PC-9 (cell line): Measurements from ENCODE around the gene TULP4. TPM values are rescaled to one million over a fixed set of nuclear protein-coding genes. Genes with fewer than 3 reads are reported as not detected.

ENCODE experiments used
- BruUV-seq: library from RNA; stranded (reverse); fragments of 400-500 nt; replicated peaks from 2 replicates; lab custom pipeline; 2021; lab: Mats Ljungman, UMichigan
- CTCF ChIA-PET: fragments of 300-600 bp; sonication (Branson Sonifier 250); formaldehyde crosslinking; loops from one replicate; lab custom pipeline; 2022; ENCODE audit warnings: antibody characterized with exemption; lab: Charles Lee
- POLR2A ChIA-PET: fragments of 300-600 bp; sonication (Branson Sonifier 250); formaldehyde crosslinking; loops from one replicate; lab custom pipeline; 2022; ENCODE audit warnings: antibody characterized with exemption; ENCODE audit not compliant: unreplicated experiment; lab: Charles Lee
- DNase-seq, 2 experiments: peaks; one replicate each; pipeline versions ENCODE4 v3.0.0 to v3.0.0-alpha.2; 2015 to 2022; ENCODE audit warnings: mixed read lengths in 1 of 2
- H2AFZ ChIP-seq: fragments of 200-600 bp; sonication (generic); 2 replicates; pipeline ENCODE4 v1.8.1; 2017; ENCODE audit warnings: antibody characterized with exemption
- H3F3A ChIP-seq: fragments of 200-600 bp; sonication (generic); 2 replicates; pipeline ENCODE4 v1.8.1; 2017; ENCODE audit warnings: antibody characterized with exemption, mild to moderate bottlenecking, low read depth; ENCODE audit not compliant: insufficient read depth
- H3K27ac ChIP-seq: fragments of 200-600 bp; sonication (generic); 2 replicates; pipeline ENCODE4 v1.6.1; 2016; ENCODE audit warnings: mixed run types
- H3K27me3 ChIP-seq: fragments of 200-600 bp; sonication (generic); 2 replicates; pipeline ENCODE4 v1.6.1; 2016; ENCODE audit warnings: low read depth, mixed run types; ENCODE audit not compliant: insufficient read depth
- H3K36me3 ChIP-seq: fragments of 200-600 bp; sonication (generic); 2 replicates; pipeline ENCODE4 v1.6.1; 2016; ENCODE audit warnings: low read depth, mixed run types
- H3K4me1 ChIP-seq: fragments of 200-600 bp; sonication (generic); replicated peaks from 2 replicates; pipeline ENCODE4 v1.6.1; 2016; ENCODE audit warnings: mixed run types; ENCODE audit not compliant: insufficient read depth
- H3K4me2 ChIP-seq: fragments of 200-600 bp; sonication (generic); 2 replicates; pipeline ENCODE4 v1.6.1; 2017; ENCODE audit warnings: mixed run types
- H3K4me3 ChIP-seq: fragments of 200-600 bp; sonication (generic); 2 replicates; pipeline ENCODE4 v1.6.1; 2016; ENCODE audit warnings: mixed run types
- H3K79me2 ChIP-seq: fragments of 200-600 bp; sonication (generic); 2 replicates; pipeline ENCODE4 v1.6.1; 2017; ENCODE audit warnings: low read depth, mixed run types
- H3K9me2 ChIP-seq: fragments of 200-600 bp; sonication (generic); 2 replicates; pipeline ENCODE4 v1.8.1; 2017; ENCODE audit warnings: mild to moderate bottlenecking; ENCODE audit not compliant: insufficient read depth
- H3K9me3 ChIP-seq: fragments of 200-600 bp; sonication (generic); 2 replicates; pipeline ENCODE4 v1.8.1; 2016; ENCODE audit warnings: low read depth; ENCODE audit not compliant: insufficient read depth
- H4K20me1 ChIP-seq: fragments of 200-600 bp; sonication (generic); 2 replicates; pipeline ENCODE4 v1.8.1; 2017; ENCODE audit not compliant: insufficient read depth
- CTCF ChIP-seq: fragments of 200-600 bp; sonication (generic); conservative IDR thresholded peaks from 2 replicates; pipeline ENCODE4 v1.6.1; 2017; ENCODE audit warnings: mixed run types, antibody characterized with exemption, mild to moderate bottlenecking, moderate library complexity
- EZH2 ChIP-seq: fragments of 200-600 bp; sonication (generic); IDR thresholded peaks from 2 replicates; pipeline ENCODE4 v1.8.0; 2017; ENCODE audit warnings: antibody characterized with exemption, low read depth
- intact Hi-C: fragments of 100-400 bp; cut with micrococcal nuclease; formaldehyde crosslinking; loops from one replicate; pipeline ENCODE4 v1.10.0; 2022; ENCODE audit not compliant: unreplicated experiment
- total RNA-seq: library from RNA; stranded (reverse); gene quantifications from 2 replicates; pipeline ENCODE4 v1.2.3, GENCODE V29; 2021

TULP4 gene
- total RNA-seq, 1 experiment from 2014 or later, result 34.0 TPM

- ChIA-PET CTCF (no interaction called here), POLR2A (no interaction called here)
- no peaks in the 10 kb centered on the region for H3K36me3 ChIP-seq
- H2AFZ ChIP-seq, result no peak overlapping the region
- no peaks in the 10 kb centered on the region for H3K79me2 ChIP-seq
- no peaks in the 10 kb centered on the region; the same call in 1 of the 2 replicates for H3F3A ChIP-seq
- H4K20me1 ChIP-seq, result no peaks in the 10 kb centered on the region; the same call in 1 of the 2 replicates
- intact Hi-C loops, result no loop called here
- H3K27ac ChIP-seq, result no peak overlapping the region
- DNase-seq, result no peak
- TF ChIP-seq EZH2 (no peak), CTCF (no peak)
- H3K4me1 ChIP-seq, result no peaks in the 10 kb centered on the region
- BruUV-seq, result no TSS peak
- H3K4me2 ChIP-seq, result no peak overlapping the region
- H3K9me3 ChIP-seq, result no peaks in the 10 kb centered on the region
- H3K27me3 ChIP-seq, result no peaks in the 10 kb centered on the region
- no peak overlapping the region for H3K4me3 ChIP-seq
- H3K9me2 ChIP-seq, result no peaks in the 10 kb centered on the region
These were observed 45.4 kb downstream of the TULP4 start for GRCh38 chr6:158357570-158358216.

GRCh38 chr6:158358450-158359077 lies 46.3 kb downstream of the TULP4 start:
- CTCF ChIA-PET, result no interaction called here
- Histone ChIP-seq H3K4me1 (no peaks in the 10 kb centered on the region), H3F3A (no peaks in the 10 kb centered on the region; the same call in 1 of the 2 replicates), H3K79me2 (no peaks in the 10 kb centered on the region), H3K27ac (no peak overlapping the region), H3K9me3 (no peaks in the 10 kb centered on the region), H3K4me3 (no peak overlapping the region), H3K36me3 (no peaks in the 10 kb centered on the region), H3K9me2 (no peaks in the 10 kb centered on the region), H3K4me2 (no peak overlapping the region), H4K20me1 (no peaks in the 10 kb centered on the region; the same call in 1 of the 2 replicates), H3K27me3 (no peaks in the 10 kb centered on the region), H2AFZ (no peak overlapping the region)
- POLR2A ChIA-PET, result no interaction called here
- TF ChIP-seq EZH2 (no peak), CTCF (no peak)
- BruUV-seq, result no TSS peak
- intact Hi-C loops, result no loop called here
- DNase-seq, result no peak

- H4K20me1 ChIP-seq, result no peaks in the 10 kb centered on the region; the same call in 1 of the 2 replicates
- POLR2A ChIA-PET, result interaction anchor here (0.7 kb wide), 1 partner anchor 29 kb away, joined by 4 read pairs; no protein-coding TSS in a partner anchor
- CTCF ChIA-PET, result no interaction called here
These were observed 48.8 kb downstream of the TULP4 start for GRCh38 chr6:158361068-158361467.

More at GRCh38 chr6:158361068-158361467, 48.8 kb downstream of the TULP4 start:
- no peak for TF ChIP-seq CTCF
- TF ChIP-seq EZH2, result no peak
- Histone ChIP-seq H3K9me2 (no peaks in the 10 kb centered on the region), H3K36me3 (no peaks in the 10 kb centered on the region), H3K27me3 (no peaks in the 10 kb centered on the region), H3K9me3 (peaks cover 4% of the 10 kb centered on the region; the same call in 1 of the 2 replicates), H2AFZ (no peak overlapping the region), H3K79me2 (no peaks in the 10 kb centered on the region), H3K4me1 (no peaks in the 10 kb centered on the region), H3K4me2 (no peak overlapping the region), H3K27ac (no peak overlapping the region), H3F3A (no peaks in the 10 kb centered on the region), H3K4me3 (no peak overlapping the region)
- no TSS peak for BruUV-seq
- DNase-seq, result no peak
- intact Hi-C loops, result no loop called here
